SJSA1 (cell line): ENCODE results near the gene ABTB1. TPM values are rescaled to one million over a fixed set of nuclear protein-coding genes. Genes with fewer than 3 reads are reported as not detected.
"Not testable (repeated sequence)": the region's sequence is repeated elsewhere in the genome, so short reads cannot be mapped to it uniquely, and the experiment has no call there.

ENCODE experiments used
- DNase-seq, 2 experiments: peaks; one replicate each; pipeline ENCODE4 v3.0.0-alpha.2; 2015 to 2020; ENCODE audit warnings: low spot score in 2 of 2, low read depth in 1 of 2
- H3K27ac ChIP-seq: fragments of 250-450 bp; sonication (Bioruptor Pico); 2 replicates; pipeline ENCODE4 v1.5.1; 2020; ENCODE audit warnings: mild to moderate bottlenecking, moderate library complexity
- H3K27me3 ChIP-seq: fragments of 250-450 bp; sonication (Bioruptor Pico); replicated peaks from 2 replicates; pipeline ENCODE4 v1.5.1; 2020; ENCODE audit warnings: mild to moderate bottlenecking, moderate library complexity
- H3K36me3 ChIP-seq: fragments of 250-450 bp; sonication (Bioruptor Pico); 2 replicates; pipeline ENCODE4 v1.5.1; 2020; ENCODE audit warnings: mild to moderate bottlenecking
- H3K4me1 ChIP-seq: fragments of 250-450 bp; sonication (Bioruptor Pico); replicated peaks from 2 replicates; pipeline ENCODE4 v1.6.1; 2021; ENCODE audit warnings: mild to moderate bottlenecking
- H3K4me3 ChIP-seq: fragments of 250-450 bp; sonication (Bioruptor Pico); 2 replicates; pipeline ENCODE4 v1.5.1; 2020; ENCODE audit warnings: mild to moderate bottlenecking
- H3K9me3 ChIP-seq: fragments of 250-450 bp; sonication (Bioruptor Pico); replicated peaks from 2 replicates; pipeline ENCODE4 v1.5.1; 2020; ENCODE audit warnings: mild to moderate bottlenecking
- total RNA-seq: library from RNA; depleted of rRNA; stranded (reverse); fragments of >200 nt; shearing (Covaris generic); gene quantifications from 2 replicates; pipeline ENCODE4 v1.2.3, GENCODE V29; 2014

ABTB1 gene
- total RNA-seq, 1 experiment from 2014 or later, result 1.4 TPM

DNA sequence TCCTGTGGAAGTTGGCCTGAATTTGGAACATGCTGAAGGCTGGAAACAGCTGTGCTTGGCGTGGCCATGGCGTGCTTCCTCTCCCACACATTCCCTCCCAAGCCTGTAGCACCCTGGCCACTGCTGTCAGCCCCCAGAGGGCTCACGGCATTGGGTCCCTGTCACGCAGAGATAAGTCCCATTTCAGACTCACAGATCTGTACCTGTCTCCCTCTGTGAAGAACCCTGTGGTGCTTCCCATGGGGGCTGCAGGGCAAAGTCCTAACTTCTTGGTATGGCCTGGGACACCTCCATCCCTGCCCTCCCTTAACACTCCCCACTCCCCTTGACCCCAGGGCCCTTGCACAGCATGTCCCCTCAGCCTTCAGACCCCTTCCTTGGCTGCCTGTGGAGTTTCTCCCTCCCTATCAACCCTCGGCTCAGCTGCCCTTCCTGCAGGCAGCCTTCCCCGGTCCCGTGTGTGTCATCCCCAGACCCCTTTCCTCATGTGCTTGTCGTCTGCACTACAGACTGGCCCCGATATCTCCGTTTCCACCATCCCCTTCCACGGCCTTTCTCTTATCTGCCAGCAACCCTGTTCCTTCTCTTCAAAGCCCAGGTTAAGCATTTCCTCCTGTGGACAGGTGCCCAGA, 28.6 kb downstream of the ABTB1 start:
- DNase-seq, result no peak
- no peak overlapping the region for H3K27ac ChIP-seq
- H3K4me3 ChIP-seq, result no peak overlapping the region
- H3K27me3 ChIP-seq, result no peaks in the 10 kb centered on the region
- H3K4me1 ChIP-seq, result peaks cover 20% of the 10 kb centered on the region
- peaks cover 3% of the 10 kb centered on the region; the same call in 1 of the 2 replicates for H3K9me3 ChIP-seq
- H3K36me3 ChIP-seq, result peaks cover 28% of the 10 kb centered on the region

DNA sequence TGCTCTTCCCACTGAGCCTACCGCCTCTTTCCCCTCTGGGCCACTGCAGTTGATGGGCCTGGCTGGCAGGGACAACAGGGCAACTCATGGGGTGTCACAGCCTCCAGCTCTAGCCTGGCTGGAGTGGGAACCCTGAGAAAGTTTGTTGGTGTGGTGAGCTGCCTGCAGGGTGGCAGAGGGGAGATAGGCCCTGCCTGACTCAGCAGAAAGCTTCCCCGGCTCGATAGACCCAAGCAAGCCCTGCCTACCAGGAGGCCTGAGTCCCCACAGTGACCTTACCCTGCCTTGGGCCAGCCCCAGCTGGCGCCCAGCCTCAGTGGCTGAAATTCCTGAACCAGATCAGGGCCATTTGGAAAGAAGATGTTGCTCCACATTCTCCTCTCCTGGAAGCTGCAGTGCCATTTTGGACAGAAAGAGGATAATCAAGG, 29.4 kb downstream of the ABTB1 start:
- DNase-seq, result no peak
- H3K4me3 ChIP-seq, result no peak overlapping the region

GRCh38 chr3:127704840-127705239, 32.1 kb downstream of the ABTB1 start:
- not testable (repeated sequence) for H3K4me1 ChIP-seq, DNase-seq, H3K27me3 ChIP-seq, H3K4me3 ChIP-seq, H3K9me3 ChIP-seq, H3K27ac ChIP-seq
- H3K36me3 ChIP-seq, result peaks cover 20% of the 10 kb centered on the region

More for the DNA sequence above, 29.4 kb downstream of the ABTB1 start:
- Histone ChIP-seq H3K27ac (no peak overlapping the region), H3K36me3 (peaks cover 24% of the 10 kb centered on the region), H3K27me3 (no peaks in the 10 kb centered on the region), H3K9me3 (peaks cover 3% of the 10 kb centered on the region; the same call in 1 of the 2 replicates), H3K4me1 (peaks cover 12% of the 10 kb centered on the region)

DNA sequence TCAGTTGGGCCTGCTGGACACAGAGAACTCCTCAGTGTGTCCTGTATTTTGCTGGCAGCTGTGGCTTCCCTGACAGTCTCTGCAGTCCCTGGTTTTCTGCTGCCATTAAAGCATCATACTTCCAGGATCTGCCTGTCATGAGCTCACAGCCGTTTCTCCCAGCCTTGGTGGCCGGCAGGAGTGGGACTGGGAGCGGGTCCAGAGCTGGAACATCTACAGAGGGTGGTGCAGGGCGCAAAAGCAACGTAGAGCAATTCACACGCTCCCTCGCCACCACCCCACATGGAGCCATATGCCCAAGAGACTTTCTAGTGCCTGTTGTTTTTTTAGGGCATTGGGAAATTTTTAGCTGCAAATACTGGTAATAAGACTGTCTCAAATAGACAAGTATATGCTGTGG, 33.6 kb downstream of the ABTB1 start:
- H3K9me3 ChIP-seq, result peaks cover 3% of the 10 kb centered on the region; the same call in 1 of the 2 replicates
- H3K27ac ChIP-seq, result no peak overlapping the region
- no peak for DNase-seq
- H3K36me3 ChIP-seq, result peaks cover 21% of the 10 kb centered on the region
- H3K27me3 ChIP-seq, result no peaks in the 10 kb centered on the region
- H3K4me3 ChIP-seq, result no peak overlapping the region
- H3K4me1 ChIP-seq, result no peaks in the 10 kb centered on the region

DNA sequence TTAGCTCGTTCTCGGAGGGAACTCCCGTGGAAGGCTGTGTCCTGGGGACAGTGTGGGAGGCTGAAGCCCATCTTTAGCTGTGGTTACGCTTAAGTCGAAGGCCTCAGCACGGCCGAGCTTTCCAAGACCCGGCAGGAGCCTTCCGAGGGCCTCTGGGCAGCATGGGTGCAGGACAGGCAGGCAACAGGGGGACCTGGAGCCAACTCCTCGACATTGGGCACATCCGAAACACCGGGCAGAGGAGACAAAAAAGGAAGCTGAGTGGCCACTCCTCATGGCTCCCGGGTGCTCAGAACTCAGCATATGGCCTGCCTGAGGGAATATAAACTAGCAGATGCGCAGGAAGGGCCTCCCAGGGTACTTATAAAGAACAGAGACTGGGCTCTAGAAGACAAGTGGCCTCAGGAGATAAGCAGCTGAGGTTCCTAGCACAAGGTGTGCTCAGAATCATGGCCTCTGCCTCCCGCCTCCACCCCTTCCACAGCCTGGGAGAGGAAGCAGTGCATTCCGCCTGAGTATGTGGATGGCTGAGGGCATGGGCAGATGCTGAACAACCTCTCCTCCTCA, 34.1 kb downstream of the ABTB1 start:
- Histone ChIP-seq H3K27me3 (no peaks in the 10 kb centered on the region), H3K4me3 (no peak overlapping the region), H3K27ac (no peak overlapping the region), H3K9me3 (peaks cover 3% of the 10 kb centered on the region; the same call in 1 of the 2 replicates), H3K36me3 (peaks cover 19% of the 10 kb centered on the region), H3K4me1 (no peaks in the 10 kb centered on the region)
- DNase-seq, result no peak

GRCh38 chr3:127707851-127708411, 35.2 kb downstream of the ABTB1 start:
- DNase-seq, result no peak
- Histone ChIP-seq H3K4me3 (no peak overlapping the region), H3K4me1 (no peaks in the 10 kb centered on the region), H3K36me3 (peaks cover 17% of the 10 kb centered on the region), H3K9me3 (peaks cover 3% of the 10 kb centered on the region; the same call in 1 of the 2 replicates), H3K27me3 (no peaks in the 10 kb centered on the region), H3K27ac (no peak overlapping the region)

DNA sequence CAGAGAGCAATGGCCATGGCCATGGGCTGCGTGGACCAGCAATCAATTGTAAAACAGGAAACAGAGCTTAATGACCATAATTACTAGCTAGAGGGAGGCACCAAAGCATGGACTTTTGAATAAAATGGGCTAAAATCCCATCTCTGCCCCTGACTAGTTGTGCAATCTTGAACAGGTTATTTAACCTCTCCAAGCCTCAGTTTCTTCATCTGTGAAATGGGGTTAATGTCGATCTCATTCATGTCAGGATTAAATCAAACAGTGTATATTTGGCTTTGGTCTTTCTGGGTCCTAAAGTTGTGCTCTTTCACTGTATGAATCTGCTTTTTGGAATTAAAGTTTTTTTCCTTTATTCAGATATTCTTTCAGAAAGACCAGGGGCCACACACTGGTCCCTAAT, 36.1 kb downstream of the ABTB1 start:
- H3K36me3 ChIP-seq, result peaks cover 18% of the 10 kb centered on the region
- H3K9me3 ChIP-seq, result peaks cover 1% of the 10 kb centered on the region; the same call in 1 of the 2 replicates
- no peak overlapping the region for H3K4me3 ChIP-seq
- H3K27me3 ChIP-seq, result no peaks in the 10 kb centered on the region
- H3K4me1 ChIP-seq, result peaks cover 6% of the 10 kb centered on the region
- H3K27ac ChIP-seq, result no peak overlapping the region
- no peak for DNase-seq

GRCh38 chr3:127709320-127710060, 36.7 kb downstream of the ABTB1 start:
- H3K9me3 ChIP-seq, result no peaks in the 10 kb centered on the region
- DNase-seq, result no peak
- H3K4me3 ChIP-seq, result no peak overlapping the region
- no peaks in the 10 kb centered on the region for H3K27me3 ChIP-seq
- H3K4me1 ChIP-seq, result peaks cover 12% of the 10 kb centered on the region
- peaks cover 17% of the 10 kb centered on the region for H3K36me3 ChIP-seq
- no peak overlapping the region for H3K27ac ChIP-seq

GRCh38 chr3:127710155-127710941, 37.6 kb downstream of the ABTB1 start:
- no peak for DNase-seq
- H3K4me3 ChIP-seq, result no peak overlapping the region
- H3K9me3 ChIP-seq, result no peaks in the 10 kb centered on the region
- no peaks in the 10 kb centered on the region for H3K27me3 ChIP-seq
- peaks cover 12% of the 10 kb centered on the region for H3K4me1 ChIP-seq
- H3K36me3 ChIP-seq, result peaks cover 8% of the 10 kb centered on the region
- no peak overlapping the region for H3K27ac ChIP-seq

DNA sequence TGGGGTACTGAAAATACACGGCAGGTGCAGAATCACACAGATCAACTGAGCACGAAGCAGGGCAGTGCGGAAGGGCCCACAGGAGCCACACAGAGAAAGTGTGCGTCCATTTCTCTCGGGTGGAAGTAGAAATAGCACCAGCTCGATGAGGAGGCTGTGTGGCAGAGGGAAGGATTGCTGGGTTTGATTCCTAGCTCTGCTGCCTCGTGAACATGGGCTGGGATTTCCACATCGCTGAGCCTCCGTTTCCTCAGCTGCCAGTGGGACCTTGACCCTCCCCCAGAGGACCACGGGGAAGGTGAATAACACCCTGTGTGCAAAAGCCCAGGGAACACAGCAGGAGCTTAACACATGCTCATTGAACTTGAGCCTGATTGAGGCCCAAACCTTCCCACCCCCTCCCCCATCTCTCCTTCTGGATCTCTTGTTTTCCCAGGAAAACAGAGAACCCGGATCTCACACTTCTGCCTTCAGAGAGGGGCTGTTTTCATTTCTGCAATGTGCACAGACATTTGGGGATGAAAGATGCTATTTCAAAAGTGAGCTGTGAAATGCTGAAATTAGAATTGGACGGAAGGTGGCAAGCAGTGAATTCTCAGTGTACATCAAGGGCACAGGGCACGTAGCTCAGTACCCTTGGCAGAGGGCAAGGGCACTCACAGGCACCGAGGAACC, 38.4 kb downstream of the ABTB1 start:
- Histone ChIP-seq H3K4me1 (peaks cover 12% of the 10 kb centered on the region), H3K36me3 (peaks cover 9% of the 10 kb centered on the region), H3K4me3 (no peak overlapping the region), H3K27ac (no peak overlapping the region), H3K27me3 (no peaks in the 10 kb centered on the region), H3K9me3 (no peaks in the 10 kb centered on the region)
- DNase-seq, result no peak

DNA sequence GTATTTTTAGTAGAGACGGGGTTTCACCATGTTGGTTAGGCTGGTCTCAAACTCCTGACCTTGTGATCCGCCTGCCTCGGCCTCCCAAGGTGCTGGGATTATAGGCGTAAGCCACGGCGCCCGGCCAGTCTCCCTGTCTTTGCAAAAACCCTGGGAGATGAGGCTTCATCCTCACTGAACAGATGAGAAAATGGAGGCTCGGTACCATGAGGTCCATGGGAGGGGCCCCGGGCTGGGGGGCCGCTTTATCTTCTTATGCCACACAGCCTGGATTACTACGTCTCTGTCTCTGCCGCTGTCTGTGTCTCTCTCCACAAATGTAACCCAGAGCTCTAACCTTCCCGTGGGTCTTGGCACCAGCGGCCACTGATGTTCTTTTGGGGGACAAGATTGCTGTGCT, 39.1 kb downstream of the ABTB1 start:
- H3K4me3 ChIP-seq, result no peak overlapping the region
- H3K9me3 ChIP-seq, result no peaks in the 10 kb centered on the region
- peaks cover 12% of the 10 kb centered on the region for H3K4me1 ChIP-seq
- peaks cover 15% of the 10 kb centered on the region for H3K36me3 ChIP-seq
- DNase-seq, result no peak
- H3K27ac ChIP-seq, result no peak overlapping the region
- H3K27me3 ChIP-seq, result no peaks in the 10 kb centered on the region

- H3K9me3 ChIP-seq, result no peaks in the 10 kb centered on the region
- H3K4me3 ChIP-seq, result no peak overlapping the region
- H3K27ac ChIP-seq, result no peak overlapping the region
- peaks cover 15% of the 10 kb centered on the region for H3K36me3 ChIP-seq
- DNase-seq, result no peak
- H3K27me3 ChIP-seq, result no peaks in the 10 kb centered on the region
- peaks cover 14% of the 10 kb centered on the region for H3K4me1 ChIP-seq
Measured at GRCh38 chr3:127712461-127712860, 39.7 kb downstream of the ABTB1 start.
